Articular chondrocyte of knee joint (primary cell): ENCODE results near the gene MESP1. TPM values are rescaled to one million over a fixed set of nuclear protein-coding genes. Genes with fewer than 3 reads are reported as not detected.

Source experiments
- small RNA-seq: library from RNA; depleted of rRNA; stranded (forward); fragments of <200 nt; gene quantifications from one replicate; pipeline ENCODE3, GENCODE V24; 2012
- total RNA-seq: library from RNA; depleted of rRNA; stranded (reverse); fragments of >200 nt; gene quantifications from 2 replicates; pipeline ENCODE4 v1.2.3, GENCODE V29; 2012

The MESP1 gene, protein sequence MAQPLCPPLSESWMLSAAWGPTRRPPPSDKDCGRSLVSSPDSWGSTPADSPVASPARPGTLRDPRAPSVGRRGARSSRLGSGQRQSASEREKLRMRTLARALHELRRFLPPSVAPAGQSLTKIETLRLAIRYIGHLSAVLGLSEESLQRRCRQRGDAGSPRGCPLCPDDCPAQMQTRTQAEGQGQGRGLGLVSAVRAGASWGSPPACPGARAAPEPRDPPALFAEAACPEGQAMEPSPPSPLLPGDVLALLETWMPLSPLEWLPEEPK
- 0.26 and 0.43 TPM in 2 replicates for total RNA-seq

DNA sequence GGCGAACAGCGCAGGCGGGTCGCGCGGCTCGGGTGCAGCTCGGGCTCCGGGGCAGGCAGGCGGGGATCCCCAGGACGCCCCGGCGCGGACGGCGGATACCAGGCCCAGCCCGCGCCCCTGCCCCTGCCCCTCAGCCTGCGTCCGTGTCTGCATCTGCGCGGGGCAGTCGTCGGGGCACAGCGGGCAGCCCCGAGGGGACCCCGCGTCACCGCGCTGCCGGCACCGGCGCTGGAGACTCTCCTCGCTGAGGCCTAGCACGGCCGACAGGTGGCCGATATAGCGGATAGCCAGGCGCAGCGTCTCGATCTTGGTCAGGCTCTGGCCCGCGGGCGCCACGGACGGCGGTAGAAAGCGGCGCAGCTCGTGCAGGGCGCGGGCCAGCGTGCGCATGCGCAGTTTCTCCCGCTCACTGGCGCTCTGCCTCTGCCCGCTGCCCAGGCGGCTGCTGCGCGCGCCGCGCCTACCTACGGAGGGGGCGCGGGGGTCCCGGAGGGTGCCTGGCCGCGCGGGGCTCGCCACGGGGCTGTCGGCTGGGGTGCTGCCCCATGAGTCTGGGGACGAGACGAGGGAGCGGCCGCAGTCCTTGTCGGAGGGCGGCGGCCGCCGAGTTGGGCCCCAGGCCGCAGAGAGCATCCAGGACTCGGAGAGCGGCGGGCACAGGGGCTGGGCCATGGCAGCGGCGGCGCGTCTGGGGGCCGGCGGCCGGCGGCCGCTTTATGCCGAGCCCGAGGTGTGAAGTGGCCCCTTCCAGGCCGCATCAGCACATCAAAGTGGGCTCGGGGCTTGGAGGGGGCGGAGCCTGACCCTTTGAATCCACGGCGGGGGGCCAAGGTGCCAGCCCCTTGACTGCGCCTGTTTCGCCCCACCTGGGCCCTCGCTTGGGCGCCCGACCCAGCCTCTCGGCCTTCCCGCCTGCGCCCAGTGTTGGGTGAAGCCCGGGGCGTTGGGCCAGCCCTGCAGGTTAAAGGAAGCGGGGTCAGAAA lies at the start of gene MESP1:
Gene MESP1, minus strand, starts transcription at position 690 of the 983 bp plus-strand sequence. Its CDS starts 18 bp downstream, at position 672.

GRCh38 chr15:89776274-89777072 lies 25.4 kb upstream of the MESP1 start, which contains the start of gene MESP2:
Gene MESP2 (plus strand): TSS chr15:89776332. CDS start chr15:89776358, 26 bp downstream.

Small RNAs within 50 kb of the gene (small RNA-seq; reads per million reads assigned to genes)
- gene RNU6-132P = not detected

Other genes starting within 250 kb of the MESP1 start
- 2.4 and 2.9 TPM in 2 replicates for gene TICRR, start 175.8 kb downstream of the MESP1 start, total RNA-seq
- gene KIF7, start 95.8 kb downstream of the MESP1 start, total RNA-seq = 21.9 and 22.0 TPM in 2 replicates
- 0.91 and 1.2 TPM in 2 replicates for gene PLIN1, start 71.9 kb downstream of the MESP1 start, total RNA-seq
- gene PEX11A, start 60.5 kb downstream of the MESP1 start, total RNA-seq = 5.1 and 10.8 TPM in 2 replicates
- 0.26 and 0.32 TPM in 2 replicates for gene WDR93, start 60.4 kb downstream of the MESP1 start, total RNA-seq
- gene MESP2, start 25.1 kb upstream of the MESP1 start, total RNA-seq = 0.32 and 0.78 TPM in 2 replicates
- 45.5 and 56.2 TPM in 2 replicates for gene ANPEP, start 63.6 kb upstream of the MESP1 start, total RNA-seq
- gene AP3S2, start 142.7 kb upstream of the MESP1 start, total RNA-seq = 61.3 and 84.5 TPM in 2 replicates
- gene ARPIN, start 161.7 kb upstream of the MESP1 start, total RNA-seq = 17.0 and 17.2 TPM in 2 replicates